ENCODE measurements around the gene BHLHE40. TPM values are rescaled to one million over a fixed set of nuclear protein-coding genes. Genes with fewer than 3 reads are reported as not detected.

Gene BHLHE40
- total and polyA plus RNA-seq, 2 of the 13 experiments (the other 11 are each of a cell fraction or from before 2014, with no cell fraction given), result 1.8 to 51.0 TPM

- TF ChIP-seq, protein P1, sequence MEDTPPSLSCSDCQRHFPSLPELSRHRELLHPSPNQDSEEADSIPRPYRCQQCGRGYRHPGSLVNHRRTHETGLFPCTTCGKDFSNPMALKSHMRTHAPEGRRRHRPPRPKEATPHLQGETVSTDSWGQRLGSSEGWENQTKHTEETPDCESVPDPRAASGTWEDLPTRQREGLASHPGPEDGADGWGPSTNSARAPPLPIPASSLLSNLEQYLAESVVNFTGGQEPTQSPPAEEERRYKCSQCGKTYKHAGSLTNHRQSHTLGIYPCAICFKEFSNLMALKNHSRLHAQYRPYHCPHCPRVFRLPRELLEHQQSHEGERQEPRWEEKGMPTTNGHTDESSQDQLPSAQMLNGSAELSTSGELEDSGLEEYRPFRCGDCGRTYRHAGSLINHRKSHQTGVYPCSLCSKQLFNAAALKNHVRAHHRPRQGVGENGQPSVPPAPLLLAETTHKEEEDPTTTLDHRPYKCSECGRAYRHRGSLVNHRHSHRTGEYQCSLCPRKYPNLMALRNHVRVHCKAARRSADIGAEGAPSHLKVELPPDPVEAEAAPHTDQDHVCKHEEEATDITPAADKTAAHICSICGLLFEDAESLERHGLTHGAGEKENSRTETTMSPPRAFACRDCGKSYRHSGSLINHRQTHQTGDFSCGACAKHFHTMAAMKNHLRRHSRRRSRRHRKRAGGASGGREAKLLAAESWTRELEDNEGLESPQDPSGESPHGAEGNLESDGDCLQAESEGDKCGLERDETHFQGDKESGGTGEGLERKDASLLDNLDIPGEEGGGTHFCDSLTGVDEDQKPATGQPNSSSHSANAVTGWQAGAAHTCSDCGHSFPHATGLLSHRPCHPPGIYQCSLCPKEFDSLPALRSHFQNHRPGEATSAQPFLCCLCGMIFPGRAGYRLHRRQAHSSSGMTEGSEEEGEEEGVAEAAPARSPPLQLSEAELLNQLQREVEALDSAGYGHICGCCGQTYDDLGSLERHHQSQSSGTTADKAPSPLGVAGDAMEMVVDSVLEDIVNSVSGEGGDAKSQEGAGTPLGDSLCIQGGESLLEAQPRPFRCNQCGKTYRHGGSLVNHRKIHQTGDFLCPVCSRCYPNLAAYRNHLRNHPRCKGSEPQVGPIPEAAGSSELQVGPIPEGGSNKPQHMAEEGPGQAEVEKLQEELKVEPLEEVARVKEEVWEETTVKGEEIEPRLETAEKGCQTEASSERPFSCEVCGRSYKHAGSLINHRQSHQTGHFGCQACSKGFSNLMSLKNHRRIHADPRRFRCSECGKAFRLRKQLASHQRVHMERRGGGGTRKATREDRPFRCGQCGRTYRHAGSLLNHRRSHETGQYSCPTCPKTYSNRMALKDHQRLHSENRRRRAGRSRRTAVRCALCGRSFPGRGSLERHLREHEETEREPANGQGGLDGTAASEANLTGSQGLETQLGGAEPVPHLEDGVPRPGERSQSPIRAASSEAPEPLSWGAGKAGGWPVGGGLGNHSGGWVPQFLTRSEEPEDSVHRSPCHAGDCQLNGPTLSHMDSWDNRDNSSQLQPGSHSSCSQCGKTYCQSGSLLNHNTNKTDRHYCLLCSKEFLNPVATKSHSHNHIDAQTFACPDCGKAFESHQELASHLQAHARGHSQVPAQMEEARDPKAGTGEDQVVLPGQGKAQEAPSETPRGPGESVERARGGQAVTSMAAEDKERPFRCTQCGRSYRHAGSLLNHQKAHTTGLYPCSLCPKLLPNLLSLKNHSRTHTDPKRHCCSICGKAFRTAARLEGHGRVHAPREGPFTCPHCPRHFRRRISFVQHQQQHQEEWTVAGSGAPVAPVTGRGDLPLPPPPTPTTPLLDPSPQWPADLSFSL (CRISPR knock-in tag; IDR thresholded peaks at IDR 0.05), result no peak
- TF ChIP-seq HIVEP1 (CRISPR knock-in tag; IDR thresholded peaks at IDR 0.05), result no peak
- no peak for TF ChIP-seq ZFYVE20 (CRISPR knock-in tag; IDR thresholded peaks at IDR 0.05; ENCODE audit: borderline replicate concordance, low read depth)
- TF ChIP-seq ZNF468 (CRISPR knock-in tag; IDR thresholded peaks at IDR 0.05), result no peak
- no peak for TF ChIP-seq SNAPC2 (CRISPR knock-in tag; IDR thresholded peaks at IDR 0.05)
- no peak for TF ChIP-seq ATAD3A (CRISPR knock-in tag; IDR thresholded peaks at IDR 0.05)
- no peak for TF ChIP-seq KDM2A (CRISPR knock-in tag; IDR thresholded peaks at IDR 0.05; ENCODE audit: borderline replicate concordance, low read depth)
- no peak for TF ChIP-seq ZUFSP (CRISPR knock-in tag; IDR thresholded peaks at IDR 0.05; ENCODE audit: borderline replicate concordance)
- no peak for TF ChIP-seq CTCF (CRISPR knock-in tag; IDR thresholded peaks at IDR 0.05)
Measured at GRCh38 chr3:5016211-5017161, 37.2 kb downstream of the BHLHE40 start (continued).
